GM12878 (cell line): ENCODE measurements around the gene ADSS2. TPM values are rescaled to one million over a fixed set of nuclear protein-coding genes. Genes with fewer than 3 reads are reported as not detected.

Experiments
- CREM ChIP-seq: IDR thresholded peaks from 2 replicates; pipeline ENCODE4 v1.6.1; 2014; ENCODE audit warnings: antibody characterized with exemption, low read depth
- EP300 ChIP-seq, 2 experiments: fragments of 150-350 bp in 1 of 2; IDR thresholded peaks; 2 replicates each; pipeline ENCODE4 v1.6.1; 2011 to 2012; ENCODE audit warnings: low read depth in 2 of 2, low read length in 2 of 2, borderline replicate concordance in 1 of 2, improper control_type of control experiment in 1 of 2, inconsistent platforms in 1 of 2; ENCODE audit not compliant: control insufficient read depth in 1 of 2
- ESRRA ChIP-seq: IDR thresholded peaks from 2 replicates; pipeline ENCODE4 v1.6.1; 2012; ENCODE audit warnings: mild to moderate bottlenecking, low read length, improper control_type of control experiment
- ETV6 ChIP-seq, 2 experiments: fragments of 450-650 bp in 1 of 2; IDR thresholded peaks in 1 of 2; conservative IDR thresholded peaks in 1 of 2; 2 replicates each; pipeline ENCODE4 v1.6.1; 2014; ENCODE audit warnings: antibody characterized with exemption in 1 of 2, borderline replicate concordance in 1 of 2, low read depth in 1 of 2, mild to moderate bottlenecking in 1 of 2, moderate library complexity in 1 of 2
- KDM1A ChIP-seq: fragments of 200-600 bp; sonication (generic); IDR thresholded peaks from 2 replicates; pipeline ENCODE4 v1.6.1; 2016; ENCODE audit warnings: borderline replicate concordance
- MYB ChIP-seq: fragments of 150-350 bp; IDR thresholded peaks from 2 replicates; pipeline ENCODE4 v1.6.1; 2014; ENCODE audit warnings: mild to moderate bottlenecking, low read depth, low read length, borderline replicate concordance
- TCF3 ChIP-seq: IDR thresholded peaks from 2 replicates; pipeline ENCODE4 v1.6.1; 2012; ENCODE audit warnings: low read depth, mild to moderate bottlenecking, low read length, borderline replicate concordance; ENCODE audit not compliant: insufficient read depth
- polyA plus RNA-seq, 11 experiments: library from polyadenylated mRNA; depleted of rRNA in 4 of 11; unstranded in 6 of 11; stranded (reverse) in 5 of 11; fragments of >200 nt; fragmentation: Nextera tagmentation in 4 of 11; fragmentation: Illumina TruSeq in 1 of 11; extraction: Ambion mirVana in 4 of 11; extraction: Trizol in 1 of 11; gene quantifications; 1 replicate in 1 of 11; 2 replicates in 10 of 11; pipeline versions ENCODE4 v1.2.1 to v1.2.3, GENCODE V29; 2011 to 2016; ENCODE audit warnings: inconsistent platforms in 2 of 11, missing spikeins in 2 of 11, low read depth in 1 of 11
- total RNA-seq, 4 experiments: library from RNA; depleted of rRNA in 3 of 4; stranded (reverse); fragments of >200 nt in 3 of 4; fragmentation: Illumina TruSeq in 1 of 4; extraction: Trizol in 1 of 4; gene quantifications; 2 replicates each; pipeline versions ENCODE4 v1.2.1 to v1.2.3, GENCODE V29; 2013 to 2021
- TF ChIP-seq, protein P1 (sequence below), 3 experiments: IDR thresholded peaks in 2 of 3; conservative IDR thresholded peaks in 1 of 3; 2 replicates each; pipeline ENCODE4 v1.5.1; 2011; ENCODE audit warnings: low read depth in 3 of 3, low read length in 3 of 3, mild to moderate bottlenecking in 3 of 3, control low read depth in 2 of 3, moderate library complexity in 2 of 3, inconsistent platforms in 1 of 3, mixed read lengths in 1 of 3; ENCODE audit not compliant: control insufficient read depth in 2 of 3, insufficient read depth in 1 of 3; ENCODE audit errors: extremely low read depth in 1 of 3
- TF ChIP-seq, protein P2 (sequence below): fragments of 450-650 bp; IDR thresholded peaks from 2 replicates; pipeline ENCODE4 v1.6.1; 2017; ENCODE audit warnings: mild to moderate bottlenecking, low read depth, inconsistent platforms; ENCODE audit not compliant: poor library complexity, severe bottlenecking

The ADSS2 gene
- total and polyA plus RNA-seq, 10 of the 15 experiments (the other 5 are each of a cell fraction or from before 2014, with no cell fraction given) = 8.1 to 49.3 (median 40.6) TPM

DNA sequence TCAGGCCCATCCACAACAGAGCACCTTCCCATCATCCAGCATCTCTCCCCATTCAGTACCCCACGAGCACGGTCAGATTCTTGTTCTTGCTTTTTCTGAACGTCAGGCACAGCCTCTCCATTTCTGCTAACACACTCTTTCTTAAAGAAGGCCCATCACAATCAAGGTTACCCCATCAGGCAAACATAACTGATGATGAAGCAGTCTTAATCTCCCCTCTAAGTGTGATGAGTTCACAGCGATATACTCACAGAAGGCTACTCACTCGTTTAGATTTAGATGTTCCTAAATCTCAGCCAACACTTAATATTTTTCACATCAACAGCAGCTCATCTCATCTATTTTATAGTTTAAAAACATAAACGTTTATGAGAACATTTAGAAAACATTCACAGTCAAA is 75.6 kb downstream of the ADSS2 start (continued):
- TF ChIP-seq, protein P1, sequence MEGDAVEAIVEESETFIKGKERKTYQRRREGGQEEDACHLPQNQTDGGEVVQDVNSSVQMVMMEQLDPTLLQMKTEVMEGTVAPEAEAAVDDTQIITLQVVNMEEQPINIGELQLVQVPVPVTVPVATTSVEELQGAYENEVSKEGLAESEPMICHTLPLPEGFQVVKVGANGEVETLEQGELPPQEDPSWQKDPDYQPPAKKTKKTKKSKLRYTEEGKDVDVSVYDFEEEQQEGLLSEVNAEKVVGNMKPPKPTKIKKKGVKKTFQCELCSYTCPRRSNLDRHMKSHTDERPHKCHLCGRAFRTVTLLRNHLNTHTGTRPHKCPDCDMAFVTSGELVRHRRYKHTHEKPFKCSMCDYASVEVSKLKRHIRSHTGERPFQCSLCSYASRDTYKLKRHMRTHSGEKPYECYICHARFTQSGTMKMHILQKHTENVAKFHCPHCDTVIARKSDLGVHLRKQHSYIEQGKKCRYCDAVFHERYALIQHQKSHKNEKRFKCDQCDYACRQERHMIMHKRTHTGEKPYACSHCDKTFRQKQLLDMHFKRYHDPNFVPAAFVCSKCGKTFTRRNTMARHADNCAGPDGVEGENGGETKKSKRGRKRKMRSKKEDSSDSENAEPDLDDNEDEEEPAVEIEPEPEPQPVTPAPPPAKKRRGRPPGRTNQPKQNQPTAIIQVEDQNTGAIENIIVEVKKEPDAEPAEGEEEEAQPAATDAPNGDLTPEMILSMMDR (IDR thresholded peaks at IDR 0.05 in 2 of 3, conservative IDR thresholded peaks at IDR 0.05 in 1 of 3; ENCODE audit: control insufficient read depth in 2 of 3, extremely low read depth in 1 of 3, insufficient read depth in 1 of 3, low read depth in 3 of 3, low read length in 3 of 3) = no peak
- TF ChIP-seq TCF3 = no peak
- TF ChIP-seq CREM = no peak
- no peak for TF ChIP-seq KDM1A
- TF ChIP-seq, protein P2, sequence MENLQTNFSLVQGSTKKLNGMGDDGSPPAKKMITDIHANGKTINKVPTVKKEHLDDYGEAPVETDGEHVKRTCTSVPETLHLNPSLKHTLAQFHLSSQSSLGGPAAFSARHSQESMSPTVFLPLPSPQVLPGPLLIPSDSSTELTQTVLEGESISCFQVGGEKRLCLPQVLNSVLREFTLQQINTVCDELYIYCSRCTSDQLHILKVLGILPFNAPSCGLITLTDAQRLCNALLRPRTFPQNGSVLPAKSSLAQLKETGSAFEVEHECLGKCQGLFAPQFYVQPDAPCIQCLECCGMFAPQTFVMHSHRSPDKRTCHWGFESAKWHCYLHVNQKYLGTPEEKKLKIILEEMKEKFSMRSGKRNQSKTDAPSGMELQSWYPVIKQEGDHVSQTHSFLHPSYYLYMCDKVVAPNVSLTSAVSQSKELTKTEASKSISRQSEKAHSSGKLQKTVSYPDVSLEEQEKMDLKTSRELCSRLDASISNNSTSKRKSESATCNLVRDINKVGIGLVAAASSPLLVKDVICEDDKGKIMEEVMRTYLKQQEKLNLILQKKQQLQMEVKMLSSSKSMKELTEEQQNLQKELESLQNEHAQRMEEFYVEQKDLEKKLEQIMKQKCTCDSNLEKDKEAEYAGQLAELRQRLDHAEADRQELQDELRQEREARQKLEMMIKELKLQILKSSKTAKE = no peak
- no peak for TF ChIP-seq MYB
- no peak for TF ChIP-seq ETV6 (conservative IDR thresholded peaks at IDR 0.05 in 1 of 2, IDR thresholded peaks at IDR 0.05 in 1 of 2; ENCODE audit: borderline replicate concordance in 1 of 2, low read depth in 1 of 2)
- no peak for TF ChIP-seq ESRRA
- no peak for TF ChIP-seq EP300 (IDR thresholded peaks at IDR 0.05; ENCODE audit: borderline replicate concordance in 1 of 2, control insufficient read depth in 1 of 2, low read depth in 2 of 2, low read length in 2 of 2)
